KG1 (cell line): ENCODE data around the gene LRRC4C.

ENCODE experiments used
- DNase-seq: peaks from one replicate; lab custom pipeline; 2025; lab: John Stamatoyannopoulos, UW

The LRRC4C gene

GRCh38 chr11:41323446-41323845 is 136.0 kb downstream of the LRRC4C start:
- DNase-seq, result no peak

- no peak for DNase-seq
Observed at GRCh38 chr11:41320653-41321052, 138.8 kb downstream of the LRRC4C start.

GRCh38 chr11:41320238-41320637 is 139.2 kb downstream of the LRRC4C start:
- no peak for DNase-seq

- DNase-seq, result no peak
Observed at GRCh38 chr11:41319434-41319833, 140.0 kb downstream of the LRRC4C start.

- no peak for DNase-seq
Observed at GRCh38 chr11:41316751-41317150, 142.7 kb downstream of the LRRC4C start.

GRCh38 chr11:41313226-41313625 is 146.2 kb downstream of the LRRC4C start:
- DNase-seq, result no peak

- no peak for DNase-seq
Observed at GRCh38 chr11:41309716-41310115, 149.7 kb downstream of the LRRC4C start.

GRCh38 chr11:41309111-41309522 is 150.3 kb downstream of the LRRC4C start:
- no peak for DNase-seq

- no peak for DNase-seq
Observed at GRCh38 chr11:41308286-41308685, 151.2 kb downstream of the LRRC4C start.

- DNase-seq, result no peak
Observed at GRCh38 chr11:41307296-41308080, 152.0 kb downstream of the LRRC4C start.

GRCh38 chr11:41306431-41306830 is 153.0 kb downstream of the LRRC4C start:
- no peak for DNase-seq

GRCh38 chr11:41301023-41301422 is 158.4 kb downstream of the LRRC4C start:
- no peak for DNase-seq

GRCh38 chr11:41289408-41289807 is 170.0 kb downstream of the LRRC4C start:
- no peak for DNase-seq

- DNase-seq, result no peak
Observed at GRCh38 chr11:41286751-41287150, 172.7 kb downstream of the LRRC4C start.

- no peak for DNase-seq
Observed at GRCh38 chr11:41284354-41284753, 175.1 kb downstream of the LRRC4C start.

- DNase-seq, result no peak
Observed at GRCh38 chr11:41283191-41283930, 176.1 kb downstream of the LRRC4C start.

- DNase-seq, result no peak
Observed at GRCh38 chr11:41282395-41282794, 177.1 kb downstream of the LRRC4C start.

- DNase-seq, result no peak
Observed at GRCh38 chr11:41281131-41281742, 178.2 kb downstream of the LRRC4C start.

- no peak for DNase-seq
Observed at GRCh38 chr11:41274831-41275230, 184.6 kb downstream of the LRRC4C start.

GRCh38 chr11:41273908-41274307 is 185.5 kb downstream of the LRRC4C start:
- no peak for DNase-seq

GRCh38 chr11:41267451-41267850 is 192.0 kb downstream of the LRRC4C start:
- no peak for DNase-seq

- DNase-seq, result no peak
Observed at GRCh38 chr11:41256041-41256440, 203.4 kb downstream of the LRRC4C start.

GRCh38 chr11:41254966-41255365 is 204.5 kb downstream of the LRRC4C start:
- DNase-seq, result no peak
